Suprapubic skin (tissue), 3 donors: ENCODE results near the gene PELO.

ENCODE experiments used
- EP300 ChIP-seq: sonication (generic); formaldehyde crosslinking; IDR thresholded peaks from one replicate; pipeline ENCODE4 v1.6.1; 2017; ENCODE audit warnings: antibody characterized with exemption
- POLR2A ChIP-seq, 2 donors: fragments of 450-650 bp; IDR thresholded peaks; one replicate each; pipeline ENCODE4 v1.6.1; 2017; ENCODE audit warnings: antibody characterized with exemption in 2 of 2, mild to moderate bottlenecking in 2 of 2, moderate library complexity in 2 of 2
- TF ChIP-seq, protein P1 (sequence below), 2 donors: fragments of 200-600 bp in 1 of 2; fragments of 450-650 bp in 1 of 2; sonication (generic) in 1 of 2; IDR thresholded peaks; one replicate each; pipeline ENCODE4 v1.5.1; 2016 to 2019; ENCODE audit warnings: antibody characterized with exemption in 2 of 2, mild to moderate bottlenecking in 1 of 2, moderate library complexity in 1 of 2

DNA sequence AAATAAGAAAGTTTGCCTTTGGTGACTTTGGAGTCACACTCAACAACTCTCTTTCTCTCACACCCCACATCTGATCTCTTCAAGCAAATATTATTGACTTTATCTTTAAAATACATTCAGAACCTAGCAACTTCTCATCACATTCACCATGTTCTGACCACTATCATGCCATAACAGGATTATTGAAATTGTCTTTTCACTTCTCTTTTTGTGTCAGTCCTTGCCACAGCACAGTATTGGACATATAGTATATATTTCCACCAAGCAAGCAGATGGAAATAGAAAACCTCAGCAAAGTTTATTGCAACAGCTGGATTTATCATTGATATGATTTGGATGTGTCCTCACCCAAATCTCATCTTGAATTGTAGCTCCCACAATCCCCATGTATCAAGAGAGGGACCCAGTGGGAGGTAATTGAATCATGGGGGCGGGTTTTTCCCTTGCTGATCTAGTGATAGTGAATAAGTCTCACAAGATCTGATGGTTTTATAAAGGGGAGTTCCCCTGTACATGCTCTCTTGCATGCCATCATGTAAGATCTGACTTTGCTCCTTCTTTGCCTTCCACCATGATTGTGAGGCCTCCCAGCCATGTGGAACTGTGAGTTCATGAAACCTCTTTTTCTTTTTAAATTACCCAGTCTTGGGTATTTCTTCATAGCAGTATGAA lies 26.9 kb upstream of the PELO start:
- TF ChIP-seq, protein P1, sequence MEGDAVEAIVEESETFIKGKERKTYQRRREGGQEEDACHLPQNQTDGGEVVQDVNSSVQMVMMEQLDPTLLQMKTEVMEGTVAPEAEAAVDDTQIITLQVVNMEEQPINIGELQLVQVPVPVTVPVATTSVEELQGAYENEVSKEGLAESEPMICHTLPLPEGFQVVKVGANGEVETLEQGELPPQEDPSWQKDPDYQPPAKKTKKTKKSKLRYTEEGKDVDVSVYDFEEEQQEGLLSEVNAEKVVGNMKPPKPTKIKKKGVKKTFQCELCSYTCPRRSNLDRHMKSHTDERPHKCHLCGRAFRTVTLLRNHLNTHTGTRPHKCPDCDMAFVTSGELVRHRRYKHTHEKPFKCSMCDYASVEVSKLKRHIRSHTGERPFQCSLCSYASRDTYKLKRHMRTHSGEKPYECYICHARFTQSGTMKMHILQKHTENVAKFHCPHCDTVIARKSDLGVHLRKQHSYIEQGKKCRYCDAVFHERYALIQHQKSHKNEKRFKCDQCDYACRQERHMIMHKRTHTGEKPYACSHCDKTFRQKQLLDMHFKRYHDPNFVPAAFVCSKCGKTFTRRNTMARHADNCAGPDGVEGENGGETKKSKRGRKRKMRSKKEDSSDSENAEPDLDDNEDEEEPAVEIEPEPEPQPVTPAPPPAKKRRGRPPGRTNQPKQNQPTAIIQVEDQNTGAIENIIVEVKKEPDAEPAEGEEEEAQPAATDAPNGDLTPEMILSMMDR (IDR thresholded peaks at IDR 0.05): no peak
- no peak for TF ChIP-seq POLR2A (IDR thresholded peaks at IDR 0.05)
- TF ChIP-seq EP300: no peak
